Fibroblast of skin of back (primary cell): ENCODE results near the gene ARHGAP26.

Source experiments
- DNase-seq: peaks from one replicate; pipeline ENCODE4 v3.0.0-alpha.2; 2013

Gene ARHGAP26

DNA sequence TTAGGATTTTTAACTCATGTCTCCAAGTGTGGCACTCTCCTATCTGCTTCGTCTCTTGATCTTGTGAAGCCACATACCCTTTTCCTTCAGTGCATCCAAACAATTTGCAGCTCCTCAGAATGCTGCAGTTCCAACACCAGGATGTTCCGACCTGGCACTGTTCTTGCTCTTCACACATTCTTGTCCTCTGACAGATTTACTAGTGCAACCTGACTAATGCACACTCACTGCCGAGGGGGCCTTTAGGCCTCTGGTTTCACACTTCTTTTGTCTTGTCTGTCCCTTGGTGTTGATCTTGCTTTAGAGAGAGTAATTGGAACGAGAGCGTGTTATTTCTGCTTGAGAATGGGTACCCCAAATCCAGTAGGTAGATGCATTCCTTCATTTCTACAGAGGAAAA, 15.0 kb downstream of the ARHGAP26 start:
- DNase-seq, result no peak

DNA sequence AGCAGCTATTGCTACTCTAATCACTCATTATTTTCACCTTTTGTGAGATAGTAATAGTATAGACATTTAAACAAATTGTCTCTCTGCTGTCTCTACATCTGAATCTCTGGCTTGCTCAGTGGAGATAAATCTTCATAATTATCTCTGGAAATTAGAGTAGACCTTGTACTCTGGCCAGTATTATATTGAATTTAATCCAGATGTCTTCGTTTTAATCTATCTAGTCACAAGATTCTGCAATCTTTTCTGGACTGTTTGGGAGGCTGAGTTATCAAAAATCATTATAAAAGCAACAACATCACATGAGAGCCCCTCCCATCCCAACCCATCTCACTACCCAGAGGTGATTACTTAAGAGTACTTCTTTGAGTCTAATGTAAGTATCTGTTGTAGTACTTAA, 19.0 kb downstream of the ARHGAP26 start:
- DNase-seq, result no peak

DNA sequence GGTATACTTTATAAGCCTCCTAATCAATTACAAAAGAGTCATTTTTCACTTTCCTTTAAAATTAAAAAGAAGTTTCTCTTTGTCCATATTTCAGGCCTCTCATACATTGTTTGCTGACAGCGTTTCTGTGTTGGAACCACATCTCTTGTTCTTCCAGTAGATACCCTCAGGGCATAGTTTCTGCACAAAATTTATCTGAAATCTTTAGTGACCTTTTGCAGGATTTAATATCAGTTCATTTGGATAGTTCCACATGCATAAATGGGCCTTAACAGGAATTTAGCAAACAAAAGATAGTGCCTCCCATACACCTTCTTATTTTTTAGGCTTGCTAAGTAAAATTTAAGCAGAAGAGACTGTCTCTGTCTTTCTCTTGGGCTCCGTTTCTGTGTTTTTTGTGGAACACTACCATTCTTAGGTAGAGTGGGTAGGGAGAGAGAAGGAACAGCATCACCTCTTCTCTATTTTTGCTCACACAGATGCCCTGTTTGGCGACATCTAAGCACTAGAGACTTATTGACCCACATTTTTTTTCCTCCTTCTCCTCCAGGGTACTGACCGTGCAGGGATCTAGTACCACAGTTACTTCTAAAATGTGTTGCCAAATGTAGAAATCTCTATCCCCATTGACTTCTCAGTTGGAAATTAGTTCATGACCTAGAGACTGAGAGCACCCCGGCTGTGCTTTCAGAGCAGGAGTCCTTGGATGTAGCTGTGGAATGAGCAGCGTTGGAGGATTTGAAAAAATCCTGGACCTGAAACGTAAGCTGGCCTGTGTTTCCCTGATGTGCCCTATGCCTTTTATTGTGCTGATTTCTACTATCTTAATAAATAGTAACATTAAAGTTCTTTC, 22.1 kb downstream of the ARHGAP26 start:
- DNase-seq, result no peak

- no peak for DNase-seq
Measured at GRCh38 chr5:142792865-142793232, 22.7 kb downstream of the ARHGAP26 start.

DNA sequence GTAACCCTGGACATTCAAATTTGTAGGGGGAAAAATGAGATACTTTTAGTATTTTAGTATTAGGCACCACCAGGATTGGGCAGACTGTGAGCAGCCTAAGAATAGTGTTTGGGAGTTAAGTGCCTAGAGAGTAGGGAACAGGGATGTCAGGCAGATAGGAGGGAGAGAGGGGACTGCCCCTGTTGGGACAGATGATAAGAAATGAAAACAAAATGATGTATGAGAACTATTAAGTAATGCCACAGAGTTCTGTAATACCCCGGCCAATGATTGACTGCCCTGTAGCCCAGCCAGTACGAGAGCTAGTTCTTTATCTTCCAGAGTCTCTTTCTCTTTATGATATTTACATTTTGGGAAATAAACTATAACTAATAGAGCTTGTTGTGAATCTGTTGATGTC, 24.4 kb downstream of the ARHGAP26 start:
- DNase-seq, result no peak

- DNase-seq, result no peak
Measured at GRCh38 chr5:142795251-142795650, 25.1 kb downstream of the ARHGAP26 start.

- DNase-seq, result no peak
Measured at GRCh38 chr5:142796492-142797109, 26.4 kb downstream of the ARHGAP26 start.

- DNase-seq, result no peak
Measured at GRCh38 chr5:142797420-142797819, 27.2 kb downstream of the ARHGAP26 start.

- DNase-seq, result no peak
Measured at GRCh38 chr5:142798099-142798770, 28.1 kb downstream of the ARHGAP26 start.

GRCh38 chr5:142800776-142801494, 30.8 kb downstream of the ARHGAP26 start:
- DNase-seq, result no peak

DNA sequence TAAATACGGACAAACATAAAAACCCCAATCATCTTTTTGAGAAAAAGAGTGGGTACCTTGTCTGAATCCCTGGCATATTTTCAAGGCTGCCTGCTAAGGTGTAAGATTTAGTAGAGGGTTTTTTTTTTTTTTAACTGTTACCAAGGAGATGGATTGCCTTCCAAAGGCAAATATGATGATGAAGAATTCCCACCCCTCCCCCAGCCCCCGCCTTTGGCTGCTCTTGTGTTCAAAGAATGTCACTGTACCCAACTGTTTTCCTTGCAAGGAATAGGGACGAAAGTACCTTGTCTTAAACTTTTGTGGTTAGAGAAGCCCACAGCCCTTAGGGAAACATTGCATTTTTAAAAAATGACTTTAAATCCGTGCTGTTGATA, 31.3 kb downstream of the ARHGAP26 start:
- DNase-seq, result no peak

GRCh38 chr5:142803428-142804125, 33.4 kb downstream of the ARHGAP26 start:
- DNase-seq, result no peak

DNA sequence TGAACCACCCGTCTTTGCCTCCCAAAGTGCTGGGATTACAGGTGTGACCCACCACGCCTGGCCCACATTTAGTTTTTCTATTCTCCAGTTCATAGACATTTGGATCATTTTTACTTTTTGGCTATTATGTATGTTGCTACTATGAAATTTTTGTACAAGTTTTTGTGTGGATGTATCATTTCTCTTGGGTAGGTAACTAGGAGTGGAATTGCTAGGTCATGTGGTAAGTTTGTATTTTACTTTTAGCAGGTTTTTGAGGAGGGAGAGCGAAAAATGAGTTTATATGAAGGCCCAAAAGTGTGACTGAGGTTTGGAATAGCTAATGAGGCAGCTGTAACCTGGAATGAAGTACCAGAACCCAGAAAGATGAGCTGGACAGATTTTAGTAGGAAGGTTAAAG, 35.2 kb downstream of the ARHGAP26 start:
- no peak for DNase-seq

DNA sequence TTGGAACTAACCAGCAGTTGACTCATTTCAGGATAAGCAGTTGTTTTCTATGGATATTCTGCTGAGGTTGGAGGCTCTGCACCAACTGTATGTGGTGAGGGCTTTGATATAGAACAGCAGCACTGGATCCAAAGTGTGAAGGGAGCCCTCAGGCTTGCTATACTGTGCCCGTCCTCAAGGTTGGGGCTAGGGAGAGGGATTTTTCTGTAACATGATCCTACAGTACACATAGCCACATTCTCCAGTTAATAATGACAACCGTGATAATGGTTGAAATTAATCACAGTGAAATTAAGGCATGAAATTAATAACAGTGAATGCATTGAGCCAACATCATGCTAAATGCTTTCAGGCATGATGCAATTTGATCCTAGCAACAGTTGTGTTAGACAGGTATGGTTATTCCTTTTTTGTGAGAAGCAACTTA, 36.7 kb downstream of the ARHGAP26 start:
- no peak for DNase-seq

DNA sequence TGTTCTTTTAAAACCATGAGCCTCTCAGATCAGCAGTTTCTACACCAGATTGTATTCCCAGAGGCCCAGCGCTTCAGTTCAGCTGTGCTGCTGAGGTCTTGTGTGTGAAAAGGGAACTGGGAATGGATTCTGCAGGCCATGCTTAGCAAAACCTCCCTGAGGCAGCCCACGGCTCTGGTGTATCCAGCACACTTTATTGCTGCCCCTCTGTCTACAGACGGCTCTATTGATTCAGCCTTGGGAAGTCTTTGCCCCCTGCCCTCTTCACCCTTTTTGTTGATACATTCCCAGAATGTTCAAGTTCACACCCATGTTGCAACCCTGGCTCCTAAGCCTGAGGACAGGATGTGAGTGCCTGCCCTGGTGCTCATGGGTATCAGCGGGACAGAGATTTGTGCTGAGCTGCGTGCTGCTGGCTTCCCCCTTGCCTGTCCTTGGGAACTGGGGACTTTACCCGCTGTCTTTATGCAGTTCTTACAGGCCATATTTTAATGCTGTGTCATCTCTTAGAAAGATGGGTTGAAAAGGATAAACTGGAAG, 37.3 kb downstream of the ARHGAP26 start:
- no peak for DNase-seq

DNA sequence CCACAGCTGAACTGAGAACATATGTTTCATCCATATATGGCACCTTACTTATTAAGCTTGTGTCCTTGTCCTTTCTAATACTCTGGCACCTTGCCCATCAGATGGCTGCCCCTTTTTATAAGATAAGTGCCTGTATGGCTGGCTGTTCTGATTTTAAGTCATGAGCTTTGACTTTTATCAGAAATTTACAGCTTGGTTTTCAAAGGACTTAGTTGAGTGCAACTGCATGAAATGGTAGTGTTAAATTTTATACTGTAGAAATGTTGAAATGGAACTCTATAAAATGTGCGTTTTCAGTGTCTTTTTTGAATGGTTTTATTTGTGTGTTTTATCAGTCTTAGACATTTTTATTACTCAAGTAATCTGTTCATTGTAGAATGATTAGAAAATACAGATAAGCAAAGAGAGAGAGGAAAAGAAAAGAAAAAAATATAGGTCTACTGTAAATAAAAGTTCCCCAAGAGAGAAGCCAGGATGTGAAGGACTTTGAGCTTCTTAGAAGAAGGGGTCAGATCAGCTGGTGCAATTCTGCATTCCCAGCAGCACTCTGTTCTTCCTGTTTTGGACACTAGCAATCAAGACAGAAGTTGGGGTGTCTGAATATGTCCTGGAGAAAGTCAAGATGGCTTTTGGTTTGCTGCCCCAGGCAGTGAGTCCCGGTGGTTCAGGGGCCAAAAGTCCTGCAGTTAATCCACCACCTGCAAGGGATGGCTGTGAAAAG, 38.9 kb downstream of the ARHGAP26 start:
- DNase-seq, result no peak

DNA sequence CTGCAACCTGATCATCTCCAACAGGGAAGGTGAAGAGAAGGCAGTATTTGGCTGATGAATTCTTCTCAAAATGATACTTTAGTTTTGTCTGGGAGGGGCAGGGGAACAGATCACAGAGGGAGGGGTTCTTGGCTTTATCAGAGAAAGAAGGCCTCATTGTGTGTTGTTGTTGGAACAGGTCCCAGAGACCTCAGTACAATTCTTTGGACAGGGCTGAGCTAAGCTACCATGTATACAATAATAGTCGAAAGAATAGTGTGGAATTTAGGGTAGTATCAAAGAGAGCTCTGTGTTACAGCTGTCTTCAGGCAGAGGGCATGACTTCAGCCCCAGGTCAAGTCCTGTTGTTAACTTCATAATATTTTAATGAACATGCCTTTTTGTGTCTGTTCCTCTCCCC, 39.9 kb downstream of the ARHGAP26 start:
- peak; percentile 21 for DNase-seq

DNA sequence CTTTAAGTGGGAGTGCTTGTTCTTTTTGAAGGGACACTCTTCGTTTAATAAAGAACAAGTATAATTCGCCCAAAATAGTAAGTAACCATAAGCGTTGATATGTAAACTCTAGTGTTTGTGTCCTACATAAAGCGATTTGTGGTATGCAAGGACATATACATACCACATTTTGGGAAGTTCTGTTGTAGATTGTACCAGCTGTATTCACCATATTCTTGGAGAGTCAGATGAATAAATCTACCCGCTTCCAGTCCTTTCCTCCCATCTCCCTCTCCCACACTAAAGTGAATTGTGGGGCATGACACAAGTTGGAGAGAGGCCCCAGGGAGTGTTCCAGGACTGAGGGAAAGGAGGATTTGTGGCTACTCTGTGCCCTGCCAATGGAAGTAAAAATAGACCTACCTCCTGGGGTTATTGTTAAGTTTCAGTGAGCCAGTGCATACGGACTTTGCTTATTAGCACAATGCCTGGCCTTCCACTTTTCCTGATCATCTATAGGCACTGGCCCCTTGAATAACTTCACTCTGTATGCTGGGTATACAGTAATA, 40.6 kb downstream of the ARHGAP26 start:
- no peak for DNase-seq

- no peak for DNase-seq
Measured at GRCh38 chr5:142811866-142812557, 41.8 kb downstream of the ARHGAP26 start.

DNA sequence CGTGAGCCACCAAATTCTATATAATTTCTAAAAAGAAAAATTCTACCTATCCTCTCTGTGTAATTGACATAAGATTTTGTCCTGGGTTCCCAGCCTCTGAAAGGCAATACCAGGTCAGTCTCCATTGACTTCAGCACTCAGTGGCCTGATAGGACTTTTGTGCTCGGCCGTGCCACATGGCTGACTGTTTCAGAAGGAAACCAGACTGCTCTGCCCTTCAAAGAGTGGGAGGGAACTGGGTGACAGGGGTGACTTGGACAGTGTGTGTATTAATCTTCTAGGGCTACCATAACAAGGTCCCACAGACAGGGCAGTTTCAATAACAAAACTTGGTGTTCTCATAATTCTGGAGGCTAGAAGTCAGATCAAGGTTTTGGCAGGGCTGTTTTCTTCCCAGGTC, 43.0 kb downstream of the ARHGAP26 start:
- DNase-seq, result no peak

GRCh38 chr5:142814122-142814521, 43.9 kb downstream of the ARHGAP26 start:
- DNase-seq, result no peak
